Activated CD8-positive, alpha-beta T cell treated with anti-CD3 and anti-CD28 coated beads, Interleukin-2, amount 10 ng/mL, durations not matched to agents 7 days and 5 days (primary cell): ENCODE data around the gene SERF1A. TPM values are rescaled to one million over a fixed set of nuclear protein-coding genes. Genes with fewer than 3 reads are reported as not detected.
"Not testable (repeated sequence)": the region's sequence is repeated elsewhere in the genome, so short reads cannot be mapped to it uniquely, and the experiment has no call there.

Experiments used
- ATAC-seq: fragments of 150-1000 bp; cut with Tn5 transposase; one replicate; pipeline ENCODE4 v1.10.0; 2021; ENCODE audit warnings: moderate library complexity
- CTCF ChIA-PET: fragments of 350-600 bp; sonication (Branson Sonifier 250); formaldehyde crosslinking; loops from one replicate; lab custom pipeline; 2021; ENCODE audit warnings: antibody characterized with exemption; lab: Charles Lee
- POLR2A ChIA-PET: fragments of 350-600 bp; sonication (Branson Sonifier 250); formaldehyde crosslinking; loops from one replicate; lab custom pipeline; 2021; ENCODE audit warnings: antibody characterized with exemption; lab: Charles Lee
- DNase-seq: peaks from one replicate; pipeline ENCODE4 v3.0.0-alpha.2; 2020
- H3K27ac Mint-ChIP-seq: one replicate; pipeline ENCODE4 v1.8.0; 2021; ENCODE audit warnings: mild to moderate bottlenecking, mixed read lengths
- H3K27me3 Mint-ChIP-seq: one replicate; pipeline ENCODE4 v1.8.0; 2021; ENCODE audit warnings: low read depth, mixed read lengths
- H3K36me3 Mint-ChIP-seq: one replicate; pipeline ENCODE4 v1.8.0; 2021; ENCODE audit warnings: low read depth, mixed read lengths
- H3K4me1 Mint-ChIP-seq: one replicate; pipeline ENCODE4 v1.8.0; 2021; ENCODE audit warnings: low read depth, mixed read lengths
- H3K4me3 Mint-ChIP-seq: one replicate; pipeline ENCODE4 v1.8.0; 2021; ENCODE audit warnings: mild to moderate bottlenecking, mixed read lengths
- H3K9me3 Mint-ChIP-seq: one replicate; pipeline ENCODE4 v1.8.0; 2022; ENCODE audit warnings: mixed read lengths; ENCODE audit not compliant: insufficient read depth
- total RNA-seq, 2 experiments: library from RNA; stranded (reverse); gene quantifications; one replicate each; pipeline ENCODE4 v1.2.3, GENCODE V29; 2021

SERF1A gene
- 1 to 10 TPM; 1.5 to 4.6 TPM for total RNA-seq

- CTCF ChIA-PET, H3K9me3 Mint-ChIP-seq, H3K27ac Mint-ChIP-seq, H3K4me3 Mint-ChIP-seq, H3K4me1 Mint-ChIP-seq, H3K27me3 Mint-ChIP-seq, DNase-seq, POLR2A ChIA-PET, H3K36me3 Mint-ChIP-seq: not testable (repeated sequence)
- peak; percentile 95 for ATAC-seq
These were observed at the start of gene SERF1A for GRCh38 chr5:70900533-70901271. Gene SERF1A, plus strand, starts transcription at chr5:70900669. Its CDS starts 201 bp downstream, at chr5:70900870.

GRCh38 chr5:70866778-70867177, 33.7 kb upstream of the SERF1A start:
- H3K9me3 Mint-ChIP-seq, H3K27me3 Mint-ChIP-seq, H3K36me3 Mint-ChIP-seq, DNase-seq, H3K4me3 Mint-ChIP-seq, POLR2A ChIA-PET, H3K4me1 Mint-ChIP-seq, CTCF ChIA-PET, H3K27ac Mint-ChIP-seq, ATAC-seq: not testable (repeated sequence)

DNA sequence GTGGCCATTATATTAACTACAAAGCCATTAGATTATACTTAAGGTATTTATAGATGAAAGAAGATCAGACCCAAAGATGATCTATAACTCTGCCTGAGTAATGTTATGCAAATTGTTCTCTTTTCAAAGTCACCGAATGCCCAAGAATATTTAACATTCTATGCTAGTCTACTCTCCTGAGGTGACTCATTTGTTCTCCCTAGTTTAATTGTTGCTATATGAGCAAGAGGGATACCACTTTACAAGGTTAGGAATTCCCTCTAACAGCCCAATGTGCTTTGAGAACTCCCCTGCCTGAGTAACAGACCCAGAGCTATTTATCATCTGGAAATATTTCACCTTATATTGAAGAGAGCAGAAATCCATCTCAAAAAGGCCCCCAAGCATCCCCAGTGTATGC, 29.8 kb upstream of the SERF1A start:
- H3K4me3 Mint-ChIP-seq, H3K9me3 Mint-ChIP-seq, H3K4me1 Mint-ChIP-seq, POLR2A ChIA-PET, CTCF ChIA-PET, ATAC-seq, H3K36me3 Mint-ChIP-seq, H3K27ac Mint-ChIP-seq, DNase-seq, H3K27me3 Mint-ChIP-seq: not testable (repeated sequence)

DNA sequence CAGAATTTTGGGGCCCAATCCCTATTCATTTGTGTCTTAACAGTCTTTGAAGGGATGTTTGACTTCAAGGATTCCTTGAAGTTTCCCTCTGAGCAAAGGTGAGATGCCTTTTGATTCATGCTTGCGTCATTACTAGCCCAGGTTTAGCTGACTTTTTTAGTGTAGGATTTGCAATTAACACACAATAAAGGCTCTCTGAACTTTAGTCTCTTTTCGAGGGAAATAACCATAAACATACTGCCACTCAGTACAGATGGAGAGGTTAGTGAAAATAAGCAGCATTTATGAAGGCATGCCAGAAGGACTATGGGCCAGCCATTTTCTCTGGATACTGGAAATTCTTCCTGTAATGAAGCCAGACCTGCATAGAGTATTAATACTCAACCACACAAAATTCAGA, 4.4 kb upstream of the SERF1A start:
- ATAC-seq, H3K36me3 Mint-ChIP-seq, DNase-seq, H3K4me3 Mint-ChIP-seq, POLR2A ChIA-PET, H3K4me1 Mint-ChIP-seq, H3K27me3 Mint-ChIP-seq, CTCF ChIA-PET, H3K27ac Mint-ChIP-seq, H3K9me3 Mint-ChIP-seq: not testable (repeated sequence)

DNA sequence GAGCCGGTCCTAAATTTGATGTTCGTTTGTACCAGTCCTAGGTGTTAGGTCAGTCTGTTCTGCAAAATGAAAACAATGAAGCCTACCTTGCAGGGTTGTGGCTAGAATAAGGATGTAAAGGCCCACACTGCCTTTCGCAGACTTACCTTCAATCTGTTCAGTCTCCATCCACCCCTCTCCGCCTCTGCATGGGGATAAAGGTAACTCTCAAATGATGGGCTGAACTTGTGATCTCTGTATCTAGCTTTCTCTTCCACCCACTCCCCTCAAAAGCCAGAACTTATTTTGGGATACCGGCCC, 753 bp downstream of the SERF1A start:
- H3K9me3 Mint-ChIP-seq, H3K4me3 Mint-ChIP-seq, POLR2A ChIA-PET, H3K27ac Mint-ChIP-seq, H3K36me3 Mint-ChIP-seq, H3K4me1 Mint-ChIP-seq, CTCF ChIA-PET, DNase-seq, H3K27me3 Mint-ChIP-seq: not testable (repeated sequence)
- peak; percentile 39 for ATAC-seq

DNA sequence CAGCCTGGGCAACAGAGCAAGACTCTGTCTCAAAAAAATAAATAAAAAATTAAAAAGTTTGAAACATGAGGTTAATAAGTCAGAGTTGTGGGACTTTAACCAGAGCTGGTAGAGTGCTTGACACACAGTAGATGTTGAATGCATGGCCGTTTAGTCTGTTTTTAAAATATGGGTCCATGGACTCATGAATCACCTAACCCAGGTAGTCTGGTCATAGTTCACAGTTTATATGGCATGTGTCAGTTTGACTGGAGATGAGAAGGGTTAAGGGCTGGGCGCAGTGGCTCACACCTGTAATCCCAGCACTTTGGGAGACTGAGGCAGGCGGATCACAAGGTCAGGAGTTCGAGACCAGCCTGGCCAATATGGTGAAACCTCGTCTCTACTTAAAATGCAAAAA, 6.2 kb downstream of the SERF1A start:
- H3K27me3 Mint-ChIP-seq, ATAC-seq, H3K9me3 Mint-ChIP-seq, CTCF ChIA-PET, H3K36me3 Mint-ChIP-seq, H3K4me1 Mint-ChIP-seq, H3K27ac Mint-ChIP-seq, DNase-seq, POLR2A ChIA-PET, H3K4me3 Mint-ChIP-seq: not testable (repeated sequence)

- DNase-seq, H3K9me3 Mint-ChIP-seq, H3K27ac Mint-ChIP-seq, POLR2A ChIA-PET, ATAC-seq, H3K4me3 Mint-ChIP-seq, CTCF ChIA-PET, H3K36me3 Mint-ChIP-seq, H3K27me3 Mint-ChIP-seq, H3K4me1 Mint-ChIP-seq: not testable (repeated sequence)
These were observed 16.4 kb downstream of the SERF1A start for GRCh38 chr5:70916829-70917228.

DNA sequence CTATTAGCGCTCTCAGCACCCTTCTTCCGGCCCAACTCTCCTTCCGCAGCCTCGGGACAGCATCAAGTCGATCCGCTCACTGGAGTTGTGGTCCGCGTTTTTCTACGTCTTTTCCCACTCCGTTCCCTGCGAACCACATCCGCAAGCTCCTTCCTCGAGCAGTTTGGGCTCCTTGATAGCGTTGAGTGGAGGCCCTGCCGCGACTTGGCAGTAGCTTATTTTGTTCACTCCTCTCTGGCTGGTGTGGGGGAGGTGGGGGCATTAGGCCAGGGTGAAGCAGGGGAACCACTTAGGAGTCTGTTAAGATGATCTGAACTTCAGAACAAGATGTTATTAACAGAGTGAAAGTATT, 24.7 kb downstream of the SERF1A start:
- DNase-seq, H3K4me3 Mint-ChIP-seq, H3K27ac Mint-ChIP-seq, H3K4me1 Mint-ChIP-seq, H3K9me3 Mint-ChIP-seq, H3K36me3 Mint-ChIP-seq, CTCF ChIA-PET, POLR2A ChIA-PET, H3K27me3 Mint-ChIP-seq: not testable (repeated sequence)
- ATAC-seq: peak; percentile 64

DNA sequence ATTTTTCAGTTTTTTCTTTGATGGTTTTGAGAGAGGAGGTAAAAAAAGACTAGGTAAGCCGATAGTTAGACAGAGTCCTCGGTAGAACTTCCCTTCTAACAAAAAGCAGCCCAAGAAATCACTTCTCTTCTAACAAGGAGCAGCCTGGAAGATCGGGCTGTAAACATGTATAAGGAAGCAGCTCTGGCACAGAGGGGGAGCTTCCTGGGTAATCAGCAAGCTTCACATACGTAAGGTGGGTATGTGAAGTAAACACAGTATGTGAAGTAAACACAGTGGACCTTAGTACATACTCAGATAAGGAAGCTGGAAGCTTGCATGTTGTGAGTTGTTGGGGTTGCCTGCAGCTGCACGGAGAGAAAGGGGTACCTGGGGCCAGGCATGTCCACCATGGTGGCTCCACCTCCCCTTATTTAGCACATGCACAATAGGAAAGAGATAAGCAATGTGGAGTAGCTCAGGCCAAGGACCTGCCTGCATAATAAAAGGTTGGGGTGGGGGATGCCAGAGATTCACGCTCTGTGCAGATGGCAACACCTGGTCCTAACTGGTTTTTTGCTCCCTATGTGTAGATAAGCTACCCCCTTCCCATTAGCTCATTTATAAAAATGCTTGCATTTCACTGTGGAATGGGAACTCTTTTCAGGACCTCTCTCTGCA, 31.4 kb downstream of the SERF1A start:
- CTCF ChIA-PET, H3K9me3 Mint-ChIP-seq, H3K27ac Mint-ChIP-seq, POLR2A ChIA-PET, ATAC-seq, H3K27me3 Mint-ChIP-seq, DNase-seq, H3K36me3 Mint-ChIP-seq, H3K4me3 Mint-ChIP-seq, H3K4me1 Mint-ChIP-seq: not testable (repeated sequence)

DNA sequence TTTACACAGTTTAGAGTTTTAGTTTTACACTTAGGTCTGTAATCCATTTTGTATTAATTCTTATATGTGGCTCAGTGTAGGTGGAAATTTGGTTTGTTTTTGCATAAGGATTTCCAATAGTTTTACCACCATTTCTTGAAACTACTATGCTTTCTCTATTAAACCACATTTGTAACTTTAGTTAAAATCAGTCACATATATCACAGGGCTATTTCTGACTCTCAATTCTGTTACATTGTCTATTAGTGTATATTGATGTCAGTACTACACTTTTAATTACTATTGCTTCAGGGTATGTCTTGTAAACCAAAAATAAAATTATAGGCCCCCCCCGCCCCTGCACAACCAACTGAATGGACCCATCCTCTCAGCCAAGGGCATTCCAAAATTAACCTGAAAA, 32.1 kb downstream of the SERF1A start:
- DNase-seq, H3K27ac Mint-ChIP-seq, H3K4me1 Mint-ChIP-seq, H3K36me3 Mint-ChIP-seq, H3K27me3 Mint-ChIP-seq, CTCF ChIA-PET, ATAC-seq, H3K4me3 Mint-ChIP-seq, H3K9me3 Mint-ChIP-seq, POLR2A ChIA-PET: not testable (repeated sequence)

- CTCF ChIA-PET, H3K36me3 Mint-ChIP-seq, H3K4me3 Mint-ChIP-seq, H3K27ac Mint-ChIP-seq, POLR2A ChIA-PET, ATAC-seq, H3K4me1 Mint-ChIP-seq, H3K9me3 Mint-ChIP-seq, DNase-seq, H3K27me3 Mint-ChIP-seq: not testable (repeated sequence)
These were observed 52.6 kb downstream of the SERF1A start for GRCh38 chr5:70953068-70953467.
